PFSK-1 (cell line): Measurements from ENCODE around the gene SRPRA.

Experiments used
- POLR2AphosphoS5 ChIP-seq: IDR thresholded peaks from 2 replicates; pipeline ENCODE4 v1.6.1; 2012; ENCODE audit warnings: low read depth, mild to moderate bottlenecking, control low read depth, low read length, moderate library complexity
- REST ChIP-seq, 2 experiments: IDR thresholded peaks; 2 replicates each; pipeline versions ENCODE4 v1.6.1 to v1.8.0; 2011 to 2012; ENCODE audit warnings: low read depth in 2 of 2, low read length in 2 of 2, control low read depth in 1 of 2, inconsistent platforms in 1 of 2, mild to moderate bottlenecking in 1 of 2, moderate library complexity in 1 of 2; ENCODE audit not compliant: insufficient read depth in 1 of 2
- SIN3A ChIP-seq: IDR thresholded peaks from 2 replicates; pipeline ENCODE4 v1.6.1; 2012; ENCODE audit warnings: mild to moderate bottlenecking, low read length, moderate library complexity, borderline replicate concordance; ENCODE audit not compliant: insufficient read depth
- TAF1 ChIP-seq: IDR thresholded peaks from 2 replicates; pipeline ENCODE4 v1.6.1; 2012; ENCODE audit warnings: low read length, control low read depth, borderline replicate concordance; ENCODE audit not compliant: insufficient read depth

- TF ChIP-seq REST (IDR thresholded peaks at IDR 0.05; ENCODE audit: insufficient read depth in 1 of 2, low read depth in 2 of 2, low read length in 2 of 2) (no peak), POLR2AphosphoS5 (no peak), TAF1 (no peak), SIN3A (no peak)
Measured at GRCh38 chr11:126254819-126255218, 13.9 kb downstream of the SRPRA start.
